C4-2B (cell line): Measurements from ENCODE around the gene GADL1.

Experiments
- H3K27ac ChIP-seq: fragments of 450-650 bp; 2 replicates; pipeline ENCODE4 v1.5.1; 2017
- ZFX ChIP-seq: fragments of 450-650 bp; IDR thresholded peaks from 2 replicates; pipeline ENCODE4 v1.6.1; 2017
- TF ChIP-seq, protein P1 (sequence below): fragments of 450-650 bp; conservative IDR thresholded peaks from 2 replicates; pipeline ENCODE4 v1.5.1; 2017; ENCODE audit warnings: mild to moderate bottlenecking

Gene GADL1

DNA sequence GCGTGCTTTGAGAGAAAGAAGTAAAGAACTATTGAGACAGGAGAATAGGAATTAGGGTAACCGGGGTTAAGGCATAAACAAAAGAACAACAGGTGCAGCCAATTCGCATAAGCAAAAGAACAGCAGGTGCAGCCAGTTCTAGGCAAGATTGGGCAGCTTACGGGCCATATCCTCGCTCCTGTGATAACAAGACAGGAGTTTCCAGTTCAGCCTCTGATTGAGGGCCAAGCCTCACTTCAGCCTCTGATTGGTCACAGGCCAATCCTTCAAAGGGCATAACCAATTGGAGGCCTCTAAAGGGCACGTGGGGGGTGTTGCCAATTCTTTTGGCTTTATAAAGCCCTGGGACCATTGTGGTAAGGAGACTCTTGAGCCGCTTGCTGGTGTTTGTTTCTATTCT is 143.5 kb downstream of the GADL1 start:
- no peak for TF ChIP-seq ZFX
- TF ChIP-seq, protein P1, sequence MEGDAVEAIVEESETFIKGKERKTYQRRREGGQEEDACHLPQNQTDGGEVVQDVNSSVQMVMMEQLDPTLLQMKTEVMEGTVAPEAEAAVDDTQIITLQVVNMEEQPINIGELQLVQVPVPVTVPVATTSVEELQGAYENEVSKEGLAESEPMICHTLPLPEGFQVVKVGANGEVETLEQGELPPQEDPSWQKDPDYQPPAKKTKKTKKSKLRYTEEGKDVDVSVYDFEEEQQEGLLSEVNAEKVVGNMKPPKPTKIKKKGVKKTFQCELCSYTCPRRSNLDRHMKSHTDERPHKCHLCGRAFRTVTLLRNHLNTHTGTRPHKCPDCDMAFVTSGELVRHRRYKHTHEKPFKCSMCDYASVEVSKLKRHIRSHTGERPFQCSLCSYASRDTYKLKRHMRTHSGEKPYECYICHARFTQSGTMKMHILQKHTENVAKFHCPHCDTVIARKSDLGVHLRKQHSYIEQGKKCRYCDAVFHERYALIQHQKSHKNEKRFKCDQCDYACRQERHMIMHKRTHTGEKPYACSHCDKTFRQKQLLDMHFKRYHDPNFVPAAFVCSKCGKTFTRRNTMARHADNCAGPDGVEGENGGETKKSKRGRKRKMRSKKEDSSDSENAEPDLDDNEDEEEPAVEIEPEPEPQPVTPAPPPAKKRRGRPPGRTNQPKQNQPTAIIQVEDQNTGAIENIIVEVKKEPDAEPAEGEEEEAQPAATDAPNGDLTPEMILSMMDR, result no peak
- no peak overlapping the region for H3K27ac ChIP-seq

DNA sequence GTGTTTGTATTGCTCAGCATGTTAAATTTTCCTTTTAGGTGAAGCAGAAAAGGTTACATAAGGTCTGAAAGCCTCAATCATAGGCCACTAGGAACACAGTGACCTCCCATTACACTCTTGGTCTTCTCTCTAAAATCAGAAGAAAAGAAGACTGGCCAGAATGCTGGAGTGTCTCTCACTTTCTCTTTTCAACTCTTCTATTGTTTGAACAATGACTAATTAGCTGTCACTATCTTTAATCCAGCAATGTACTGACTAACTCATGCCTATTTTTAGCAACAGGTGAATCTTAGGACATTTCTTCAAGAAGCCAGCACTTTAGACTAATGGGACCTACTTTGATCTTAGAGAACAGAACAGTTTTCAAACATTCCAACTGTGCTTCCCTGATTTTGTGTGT is 145.2 kb downstream of the GADL1 start:
- TF ChIP-seq, protein P1, result no peak
- TF ChIP-seq ZFX, result no peak
- H3K27ac ChIP-seq, result no peak overlapping the region

DNA sequence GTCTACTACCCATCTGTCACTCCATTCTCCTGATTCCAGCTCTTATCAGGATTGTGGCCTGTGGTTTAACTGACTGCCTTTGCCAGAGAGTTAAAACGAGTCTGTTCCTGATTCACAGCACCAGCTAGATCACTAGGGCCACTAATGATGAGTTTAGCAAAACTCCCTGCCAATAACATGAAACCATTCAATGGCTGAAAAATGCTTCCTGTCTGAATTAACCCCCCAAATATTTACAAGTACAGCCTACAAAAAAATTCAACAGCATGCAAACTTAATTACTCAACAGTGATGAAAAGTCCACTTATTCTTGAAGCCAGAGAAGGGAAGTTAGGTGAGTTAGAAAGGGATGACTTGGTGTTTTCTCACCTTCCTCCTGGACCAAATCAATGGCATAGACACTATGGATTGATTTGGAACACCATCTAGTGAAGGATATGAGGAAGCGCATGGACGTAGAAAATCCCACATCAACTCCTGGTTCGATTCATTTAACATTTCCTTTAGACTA is 146.6 kb downstream of the GADL1 start:
- no peak overlapping the region for H3K27ac ChIP-seq
- TF ChIP-seq ZFX, result no peak
- TF ChIP-seq, protein P1, result peak; percentile 63

DNA sequence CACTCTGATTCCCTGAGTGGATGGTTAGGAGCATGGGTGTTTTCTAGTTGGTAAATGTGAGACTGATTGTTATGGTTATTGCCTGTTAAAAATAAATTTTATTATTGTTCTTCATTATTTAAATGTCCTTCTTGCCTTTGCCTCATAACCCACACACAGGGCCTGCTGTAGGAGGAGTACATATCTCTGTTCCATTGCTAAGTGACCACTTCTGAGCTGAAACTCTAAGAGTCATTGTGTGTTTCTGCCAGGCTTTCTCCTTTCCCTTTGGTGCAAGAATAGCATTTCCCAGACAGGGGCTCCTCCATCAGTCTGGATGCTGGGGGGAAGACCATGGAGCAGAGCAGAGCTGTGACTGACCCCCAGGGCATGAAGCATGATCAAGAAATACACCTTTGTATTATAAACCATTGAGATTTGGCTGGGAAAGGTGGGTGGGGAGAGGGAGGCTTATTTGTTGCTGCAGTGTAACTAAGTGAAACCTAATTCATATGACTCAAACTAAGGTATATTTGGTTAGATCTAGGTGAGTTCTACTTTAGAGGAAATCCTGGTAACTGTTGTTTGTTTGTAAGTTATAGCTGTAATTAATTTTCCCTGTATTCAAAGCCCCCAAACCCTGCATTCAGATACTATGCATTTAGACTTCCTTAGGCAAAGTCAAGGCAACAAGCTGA is 150.7 kb downstream of the GADL1 start:
- no peak overlapping the region for H3K27ac ChIP-seq
- TF ChIP-seq ZFX, result no peak
- TF ChIP-seq, protein P1, result no peak

DNA sequence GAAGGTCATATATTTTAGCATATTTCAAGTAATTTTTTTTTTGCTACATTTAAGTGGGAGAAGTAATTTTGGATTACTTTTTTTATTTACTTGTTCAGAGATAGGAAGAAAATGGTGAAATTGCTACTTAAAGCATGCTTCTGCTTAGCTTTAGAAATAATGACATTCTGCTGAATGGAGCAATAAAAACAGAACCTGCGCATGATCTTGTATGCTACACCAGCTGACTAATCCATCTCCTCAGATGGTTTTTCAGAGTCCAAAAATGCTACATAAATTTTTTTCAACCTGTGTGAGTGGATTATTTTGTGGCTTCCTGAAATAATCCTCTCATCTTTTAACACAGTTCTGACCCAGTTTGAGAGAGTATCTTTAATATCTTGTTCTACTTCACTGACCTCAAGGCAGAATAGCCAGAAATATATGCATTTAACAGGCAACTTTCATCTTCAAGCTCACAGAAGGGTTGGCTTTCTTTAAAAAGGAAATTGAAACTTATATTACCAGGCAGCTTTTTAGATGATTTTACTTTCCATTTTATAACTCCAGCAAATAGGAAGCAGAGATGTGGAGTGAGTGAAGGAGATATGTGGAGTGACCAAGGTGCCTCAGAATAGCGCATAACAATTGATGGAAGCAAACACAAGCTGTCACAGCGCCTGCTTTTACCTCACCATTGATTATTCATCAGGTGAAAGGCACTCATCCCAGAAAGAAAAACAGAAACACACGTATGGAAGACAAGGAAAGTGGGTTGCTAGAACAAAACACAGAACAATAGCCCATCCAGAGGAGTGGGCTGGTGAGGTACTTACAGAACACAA is 151.5 kb downstream of the GADL1 start:
- no peak for TF ChIP-seq ZFX
- TF ChIP-seq, protein P1, result no peak
- H3K27ac ChIP-seq, result no peak overlapping the region

DNA sequence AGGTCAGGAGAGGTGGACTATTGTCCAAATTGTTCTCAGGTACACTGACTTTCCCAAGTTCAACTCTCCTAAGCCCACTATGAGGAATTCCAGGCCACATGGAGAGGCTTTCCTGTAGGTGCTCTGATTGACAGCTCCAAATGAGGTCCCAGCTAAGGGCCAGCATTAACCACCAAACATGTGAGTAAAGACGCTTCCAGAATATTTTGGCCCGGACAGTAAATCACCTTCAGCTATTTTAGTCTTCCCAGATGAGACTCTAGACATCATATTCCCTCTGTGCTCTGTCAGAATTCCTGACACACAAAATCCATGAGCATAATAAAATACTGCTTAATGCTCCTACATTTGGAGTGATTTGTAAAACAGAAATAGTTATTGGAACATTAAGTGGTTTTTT is 152.6 kb downstream of the GADL1 start:
- no peak overlapping the region for H3K27ac ChIP-seq
- TF ChIP-seq, protein P1, result no peak
- TF ChIP-seq ZFX, result no peak

DNA sequence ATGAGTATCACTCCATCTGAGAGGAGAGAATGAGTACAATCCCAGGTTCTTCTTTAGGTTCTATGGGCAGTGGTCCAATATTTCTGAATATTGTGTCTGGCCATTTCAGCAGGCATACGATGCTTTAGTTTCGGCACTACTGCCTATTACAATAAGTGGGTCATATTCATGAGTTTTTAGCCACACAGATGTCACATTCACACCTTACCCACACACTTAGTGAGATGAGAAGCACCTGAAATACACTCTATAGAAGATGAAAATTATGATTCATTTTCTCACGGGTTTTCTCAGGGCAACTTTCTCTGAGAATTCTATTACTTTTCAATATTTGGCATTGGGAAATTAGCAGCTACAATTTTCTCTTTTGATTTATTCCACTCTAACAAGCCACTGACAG is 155.9 kb downstream of the GADL1 start:
- TF ChIP-seq, protein P1, result no peak
- no peak for TF ChIP-seq ZFX
- no peak overlapping the region for H3K27ac ChIP-seq
